ENCODE measurements around the gene SLC43A1. TPM values are rescaled to one million over a fixed set of nuclear protein-coding genes. Genes with fewer than 3 reads are reported as not detected.

SLC43A1 gene
- total RNA-seq, 1 donor from 2014 or later = 5.2 TPM

- no peak for TF ChIP-seq CTCF (IDR thresholded peaks at IDR 0.05; ENCODE audit: partially characterized antibody, unreplicated experiment)
- no peak for DNase-seq
- peaks cover 32% of the 10 kb centered on the region for H3K27me3 Mint-ChIP-seq (ENCODE audit: unreplicated experiment)
- peak overlapping the region; percentile 92 for H3K27ac Mint-ChIP-seq (ENCODE audit: unreplicated experiment)
- H3K36me3 Mint-ChIP-seq (ENCODE audit: unreplicated experiment) = peaks cover 5% of the 10 kb centered on the region
- peaks cover 58% of the 10 kb centered on the region for H3K4me1 Mint-ChIP-seq (ENCODE audit: low read depth, unreplicated experiment)
- peaks cover 33% of the 10 kb centered on the region for H3K9me3 Mint-ChIP-seq (ENCODE audit: unreplicated experiment)
- H3K4me3 Mint-ChIP-seq (ENCODE audit: unreplicated experiment) = peak overlapping the region; percentile 75
Measured at GRCh38 chr11:57477507-57478189, 37.9 kb downstream of the SLC43A1 start.

- H3K27me3 Mint-ChIP-seq (ENCODE audit: unreplicated experiment) = peaks cover 32% of the 10 kb centered on the region
- peak; percentile 49 for DNase-seq
- H3K4me1 Mint-ChIP-seq (ENCODE audit: low read depth, unreplicated experiment) = peaks cover 58% of the 10 kb centered on the region
- H3K9me3 Mint-ChIP-seq (ENCODE audit: unreplicated experiment) = peaks cover 33% of the 10 kb centered on the region
- TF ChIP-seq CTCF (IDR thresholded peaks at IDR 0.05; ENCODE audit: partially characterized antibody, unreplicated experiment) = peak; percentile 50
- H3K4me3 Mint-ChIP-seq (ENCODE audit: unreplicated experiment) = peak overlapping the region; percentile 75
- no peak overlapping the region for H3K27ac Mint-ChIP-seq (ENCODE audit: unreplicated experiment)
- peaks cover 5% of the 10 kb centered on the region for H3K36me3 Mint-ChIP-seq (ENCODE audit: unreplicated experiment)
Measured at GRCh38 chr11:57476757-57477506, 38.6 kb downstream of the SLC43A1 start.

GRCh38 chr11:57476047-57476756, 39.3 kb downstream of the SLC43A1 start:
- peaks cover 35% of the 10 kb centered on the region for H3K27me3 Mint-ChIP-seq (ENCODE audit: unreplicated experiment)
- H3K27ac Mint-ChIP-seq (ENCODE audit: unreplicated experiment) = peak overlapping the region; percentile 66

GRCh38 chr11:57475671-57476046, 39.8 kb downstream of the SLC43A1 start:
- TF ChIP-seq CTCF (IDR thresholded peaks at IDR 0.05; ENCODE audit: partially characterized antibody, unreplicated experiment) = no peak
- Mint-ChIP-seq H3K36me3 (ENCODE audit: unreplicated experiment) (peaks cover 5% of the 10 kb centered on the region), H3K4me1 (ENCODE audit: low read depth, unreplicated experiment) (peaks cover 46% of the 10 kb centered on the region), H3K9me3 (ENCODE audit: unreplicated experiment) (peaks cover 31% of the 10 kb centered on the region), H3K27ac (ENCODE audit: unreplicated experiment) (peak overlapping the region; percentile 66), H3K27me3 (ENCODE audit: unreplicated experiment) (peaks cover 34% of the 10 kb centered on the region), H3K4me3 (ENCODE audit: unreplicated experiment) (peak overlapping the region; percentile 71)
- DNase-seq = no peak

More at GRCh38 chr11:57476047-57476756, 39.3 kb downstream of the SLC43A1 start:
- Mint-ChIP-seq H3K9me3 (ENCODE audit: unreplicated experiment) (peaks cover 33% of the 10 kb centered on the region), H3K36me3 (ENCODE audit: unreplicated experiment) (peaks cover 5% of the 10 kb centered on the region), H3K4me3 (ENCODE audit: unreplicated experiment) (peak overlapping the region; percentile 71), H3K4me1 (ENCODE audit: low read depth, unreplicated experiment) (peaks cover 52% of the 10 kb centered on the region)
- no peak for TF ChIP-seq CTCF (IDR thresholded peaks at IDR 0.05; ENCODE audit: partially characterized antibody, unreplicated experiment)
- peak; percentile 51 for DNase-seq

Measured in glutamatergic neuron (in vitro differentiated cells).